GM18951 (cell line): ENCODE data around the gene ETFBKMT.

Source experiments
- POLR2A ChIP-seq: IDR thresholded peaks from 4 replicates; pipeline ENCODE4 v1.6.1; 2011; ENCODE audit warnings: mild to moderate bottlenecking; ENCODE audit not compliant: insufficient read length, insufficient read depth; ENCODE audit errors: extremely low read depth
- in situ Hi-C: fragments of 300-500 bp; cut with MboI; formaldehyde crosslinking; loops from one replicate; pipeline ENCODE4 v1.12.0; 2022; ENCODE audit warnings: low sequenced_read_pairs, mixed read lengths, inconsistent platforms; ENCODE audit not compliant: unreplicated experiment

ETFBKMT gene

GRCh38 chr12:31641509-31642090 is 17.9 kb upstream of the ETFBKMT start:
- in situ Hi-C loops: loop anchor here (25.0 kb wide), 1 partner anchor 379 kb away; no protein-coding TSS in a partner anchor
- TF ChIP-seq POLR2A: no peak

GRCh38 chr12:31644536-31644935 is 15.0 kb upstream of the ETFBKMT start:
- TF ChIP-seq POLR2A: no peak
- in situ Hi-C loops: loop anchor here (25.0 kb wide), 1 partner anchor 382 kb away; no protein-coding TSS in a partner anchor

GRCh38 chr12:31645924-31646323 is 13.6 kb upstream of the ETFBKMT start:
- in situ Hi-C loops: loop anchor here (5.0 to 25.0 kb wide), 2 partner anchors 244 to 384 kb away; no protein-coding TSS in a partner anchor
- no peak for TF ChIP-seq POLR2A

GRCh38 chr12:31647086-31647491 is 12.4 kb upstream of the ETFBKMT start:
- in situ Hi-C loops: loop anchor here (5.0 to 25.0 kb wide), 2 partner anchors 245 to 385 kb away; no protein-coding TSS in a partner anchor
- TF ChIP-seq POLR2A: no peak

GRCh38 chr12:31650918-31651317 is 8.6 kb upstream of the ETFBKMT start:
- in situ Hi-C loops: loop anchor here (10.0 to 25.0 kb wide), 3 partner anchors 411 to 1094 kb away; no protein-coding TSS in a partner anchor
- TF ChIP-seq POLR2A: no peak

- in situ Hi-C loops: loop anchor here (10.0 to 25.0 kb wide), 3 partner anchors 410 to 1093 kb away; no protein-coding TSS in a partner anchor
- TF ChIP-seq POLR2A: no peak
Measured at GRCh38 chr12:31651893-31652521, 7.5 kb upstream of the ETFBKMT start.

- no peak for TF ChIP-seq POLR2A
- in situ Hi-C loops: loop anchor here (10.0 to 25.0 kb wide), 3 partner anchors 407 to 1090 kb away; no protein-coding TSS in a partner anchor
Measured at GRCh38 chr12:31655208-31655607, 4.3 kb upstream of the ETFBKMT start.

GRCh38 chr12:31655792-31656191 is 3.7 kb upstream of the ETFBKMT start:
- in situ Hi-C loops: loop anchor here (10.0 to 25.0 kb wide), 3 partner anchors 407 to 1089 kb away; no protein-coding TSS in a partner anchor
- no peak for TF ChIP-seq POLR2A

GRCh38 chr12:31658471-31659086 is 909 bp upstream of the ETFBKMT start:
- no peak for TF ChIP-seq POLR2A
- in situ Hi-C loops: loop anchor here (10.0 to 25.0 kb wide), 3 partner anchors 404 to 1086 kb away; no protein-coding TSS in a partner anchor

- no peak for TF ChIP-seq POLR2A
- in situ Hi-C loops: loop anchor here (25.0 kb wide), 1 partner anchor 400 kb away; no protein-coding TSS in a partner anchor
Measured at GRCh38 chr12:31662176-31662849, 2.8 kb downstream of the ETFBKMT start.

- in situ Hi-C loops: loop anchor here (25.0 kb wide), 1 partner anchor 399 kb away; no protein-coding TSS in a partner anchor
- TF ChIP-seq POLR2A: no peak
Measured at GRCh38 chr12:31663576-31663975, 4.1 kb downstream of the ETFBKMT start.

GRCh38 chr12:31664038-31664437 is 4.5 kb downstream of the ETFBKMT start:
- in situ Hi-C loops: loop anchor here (25.0 kb wide), 1 partner anchor 398 kb away; no protein-coding TSS in a partner anchor
- TF ChIP-seq POLR2A: no peak

GRCh38 chr12:31669020-31669419 is 9.5 kb downstream of the ETFBKMT start:
- in situ Hi-C loops: loop anchor here (25.0 kb wide), 1 partner anchor 393 kb away; no protein-coding TSS in a partner anchor
- no peak for TF ChIP-seq POLR2A

GRCh38 chr12:31669582-31669981 is 10.1 kb downstream of the ETFBKMT start:
- in situ Hi-C loops: loop anchor here (25.0 kb wide), 1 partner anchor 393 kb away; no protein-coding TSS in a partner anchor
